GM10248 (cell line): ENCODE data around the gene CFAP43.
A peak's percentile ranks its signal among the peaks of the same experiment; 100 is the strongest.

ENCODE experiments used
- CTCF ChIA-PET: fragments of 300-600 bp; sonication (Branson Sonifier 250); formaldehyde crosslinking; extraction: SDS; loops from one replicate; lab custom pipeline; 2021; ENCODE audit warnings: antibody characterized with exemption; lab: Yijun Ruan, JAX
- POLR2A ChIA-PET: fragments of 350-650 bp; sonication (Branson Sonifier 250); formaldehyde crosslinking; extraction: SDS; loops from one replicate; lab custom pipeline; 2020; ENCODE audit warnings: antibody characterized with exemption; lab: Yijun Ruan, JAX
- DNase-seq: peaks from one replicate; pipeline ENCODE4 v3.0.0; 2012; ENCODE audit errors: extremely low spot score
- CTCF ChIP-seq: IDR thresholded peaks from 2 replicates; pipeline ENCODE4 v1.5.1; 2012; ENCODE audit warnings: mild to moderate bottlenecking, low read depth; ENCODE audit errors: extremely low read depth, missing control alignments, control extremely low read depth

Gene CFAP43

GRCh38 chr10:104128214-104128613 is 104.0 kb downstream of the CFAP43 start:
- no peak for TF ChIP-seq CTCF
- ChIA-PET POLR2A (no interaction called here), CTCF (interaction anchor here (0.7 to 2.3 kb wide), 4 partner anchors 12 to 240 kb away, joined by 3 to 6 read pairs (median 4); no protein-coding TSS in a partner anchor)
- no peak for DNase-seq

GRCh38 chr10:104127411-104127810 is 104.8 kb downstream of the CFAP43 start:
- no peak for TF ChIP-seq CTCF
- POLR2A ChIA-PET, result no interaction called here
- CTCF ChIA-PET, result interaction anchor here (0.7 to 2.3 kb wide), 5 partner anchors 13 to 239 kb away, joined by 3 to 6 read pairs (median 4); no protein-coding TSS in a partner anchor
- DNase-seq, result no peak

- peak; percentile 26 for DNase-seq
- TF ChIP-seq CTCF, result peak; percentile 47
- POLR2A ChIA-PET, result interaction anchor here (0.7 kb wide), 1 partner anchor 393 kb away, joined by 3 read pairs; no protein-coding TSS in a partner anchor
- CTCF ChIA-PET, result interaction anchor here (1.1 to 4.5 kb wide), 5 partner anchors 8 to 23 kb away, joined by 3 to 17 read pairs (median 4); no protein-coding TSS in a partner anchor
These were observed 108.8 kb downstream of the CFAP43 start for GRCh38 chr10:104123397-104123796.

- ChIA-PET CTCF (interaction anchor here (0.7 to 4.8 kb wide), 24 partner anchors 8 to 436 kb away, joined by 3 to 30 read pairs (median 4); no protein-coding TSS in a partner anchor), POLR2A (interaction anchor here (0.6 to 1.3 kb wide), 2 partner anchors 132 to 765 kb away, joined by 4 to 5 read pairs; partner anchors contain the start of gene GSTO1)
- TF ChIP-seq CTCF, result no peak
- DNase-seq, result no peak
These were observed 109.7 kb downstream of the CFAP43 start for GRCh38 chr10:104122225-104123107.

GRCh38 chr10:104121485-104122224 is 110.5 kb downstream of the CFAP43 start, which contains the start of gene SFR1:
Gene SFR1, plus strand, starts transcription at chr10:104122171. Its CDS starts 13 bp downstream, at chr10:104122184.
- DNase-seq, result peak; percentile 94
- ChIA-PET POLR2A (interaction anchor here (0.6 to 1.3 kb wide), 3 partner anchors 19 to 764 kb away, joined by 3 to 5 read pairs (median 4); partner anchors contain the start of gene GSTO1), CTCF (interaction anchor here (0.6 to 4.8 kb wide), 31 partner anchors 8 to 435 kb away, joined by 3 to 30 read pairs (median 4); partner anchors contain the start of gene STN1)
- TF ChIP-seq CTCF, result peak; percentile 65
